ENCODE data around the gene OR8B12.

OR8B12 gene

GRCh38 chr11:124578761-124579160 lies 35.3 kb upstream of the OR8B12 start:
- H2AK5ac ChIP-seq (ENCODE audit: low read depth, low read length): no peak overlapping the region
- H3K36me3 ChIP-seq (replicated peaks in 1 of 2; ENCODE audit: control insufficient read depth in 2 of 2, insufficient read depth in 2 of 2, low read length in 2 of 2): no peaks in the 10 kb centered on the region
- no peak overlapping the region for H3K4me3 ChIP-seq (ENCODE audit: low read length in 2 of 2)
- no peak overlapping the region for H2AFZ ChIP-seq (ENCODE audit: low read length)
- no peak for DNase-seq (ENCODE audit: low spot score)
- no CpG with 5 or more reads among the region's 4 CpGs for WGBS, 2 donors (ENCODE audit: extremely low coverage in 2 of 2, insufficient read length in 2 of 2, insufficient replicate concordance in 1 of 2)
- no peak overlapping the region for H3K23ac ChIP-seq (ENCODE audit: low read depth, low read length, poor library complexity)
- no peak overlapping the region for H3K27ac ChIP-seq (replicated peaks; ENCODE audit: low read length)
- H4K91ac ChIP-seq (ENCODE audit: low read depth, low read length, poor library complexity): no peak overlapping the region
- no peak overlapping the region for H3K4ac ChIP-seq (ENCODE audit: low read length)
- H3K27me3 ChIP-seq (ENCODE audit: control insufficient read depth in 3 of 3, insufficient read depth in 3 of 3, low read depth in 1 of 3, low read length in 3 of 3): peaks cover 0 to 2% (median 0%) of the 10 kb centered on the region in 3 experiments
- no peak overlapping the region for H3K9ac ChIP-seq (ENCODE audit: low read depth, low read length, poor library complexity)
- no peak overlapping the region for H4K8ac ChIP-seq (ENCODE audit: low read depth, low read length)
- no peak overlapping the region for H3K18ac ChIP-seq (ENCODE audit: low read length)
- H2BK12ac ChIP-seq (ENCODE audit: low read length): no peak overlapping the region
- H3K79me1 ChIP-seq (ENCODE audit: low read depth, low read length): no peaks in the 10 kb centered on the region
- no peaks in the 10 kb centered on the region for H3K9me3 ChIP-seq (replicated peaks in 1 of 2; ENCODE audit: control insufficient read depth in 2 of 2, insufficient read depth in 1 of 2, low read depth in 1 of 2, low read length in 2 of 2)
- no peak overlapping the region for H3K4me2 ChIP-seq (ENCODE audit: insufficient read depth, low read length, poor library complexity, severe bottlenecking)
- no peak overlapping the region for H3K14ac ChIP-seq (ENCODE audit: low read length)
- no peak overlapping the region for H2BK5ac ChIP-seq (ENCODE audit: low read length)
- no peak overlapping the region for H2BK120ac ChIP-seq (ENCODE audit: low read depth, low read length)
- H3K4me1 ChIP-seq (ENCODE audit: control insufficient read depth in 2 of 2, insufficient read depth in 1 of 2, low read depth in 1 of 2, low read length in 2 of 2): no peaks in the 10 kb centered on the region
- no peak overlapping the region for H2BK15ac ChIP-seq (ENCODE audit: low read length)

GRCh38 chr11:124577716-124578427 lies 34.4 kb upstream of the OR8B12 start:
- H3K79me1 ChIP-seq (ENCODE audit: low read depth, low read length): no peaks in the 10 kb centered on the region
- no peak overlapping the region for H3K4me2 ChIP-seq (ENCODE audit: insufficient read depth, low read length, poor library complexity, severe bottlenecking)
- no peak overlapping the region for H2BK120ac ChIP-seq (ENCODE audit: low read depth, low read length)
- no peak overlapping the region for H2AFZ ChIP-seq (ENCODE audit: low read length)
- H3K14ac ChIP-seq (ENCODE audit: low read length): no peak overlapping the region
- H3K4ac ChIP-seq (ENCODE audit: low read length): no peak overlapping the region
- no peak overlapping the region for H4K8ac ChIP-seq (ENCODE audit: low read depth, low read length)
- H2AK5ac ChIP-seq (ENCODE audit: low read depth, low read length): no peak overlapping the region
- H2BK12ac ChIP-seq (ENCODE audit: low read length): no peak overlapping the region
- no peak overlapping the region for H2BK5ac ChIP-seq (ENCODE audit: low read length)
- DNase-seq (ENCODE audit: low spot score): no peak
- no peaks in the 10 kb centered on the region for H3K9me3 ChIP-seq (replicated peaks in 1 of 2; ENCODE audit: control insufficient read depth in 2 of 2, insufficient read depth in 1 of 2, low read depth in 1 of 2, low read length in 2 of 2)
- H2BK15ac ChIP-seq (ENCODE audit: low read length): no peak overlapping the region
- H3K4me1 ChIP-seq (ENCODE audit: control insufficient read depth in 2 of 2, insufficient read depth in 1 of 2, low read depth in 1 of 2, low read length in 2 of 2): no peaks in the 10 kb centered on the region
- H3K23ac ChIP-seq (ENCODE audit: low read depth, low read length, poor library complexity): peak overlapping the region; percentile 25
- H3K9ac ChIP-seq (ENCODE audit: low read depth, low read length, poor library complexity): no peak overlapping the region
- H3K27ac ChIP-seq (replicated peaks; ENCODE audit: low read length): no peak overlapping the region
- WGBS, 2 donors (ENCODE audit: extremely low coverage in 2 of 2, insufficient read length in 2 of 2, insufficient replicate concordance in 1 of 2): no CpG with 5 or more reads among the region's 6 CpGs
- no peak overlapping the region for H3K4me3 ChIP-seq (ENCODE audit: low read length in 2 of 2)
- H3K18ac ChIP-seq (ENCODE audit: low read length): peak overlapping the region; percentile 35
- H3K27me3 ChIP-seq (ENCODE audit: control insufficient read depth in 3 of 3, insufficient read depth in 3 of 3, low read depth in 1 of 3, low read length in 3 of 3): peaks cover 0 to 2% (median 0%) of the 10 kb centered on the region in 3 experiments
- H3K36me3 ChIP-seq (replicated peaks in 1 of 2; ENCODE audit: control insufficient read depth in 2 of 2, insufficient read depth in 2 of 2, low read length in 2 of 2): no peaks in the 10 kb centered on the region
- no peak overlapping the region for H4K91ac ChIP-seq (ENCODE audit: low read depth, low read length, poor library complexity)

GRCh38 chr11:124570160-124570559 lies 26.7 kb upstream of the OR8B12 start:
- Histone ChIP-seq H3K9me3 (replicated peaks in 1 of 2; ENCODE audit: control insufficient read depth in 2 of 2, insufficient read depth in 1 of 2, low read depth in 1 of 2, low read length in 2 of 2) (no peaks in the 10 kb centered on the region), H3K27ac (replicated peaks; ENCODE audit: low read length) (no peak overlapping the region), H2BK12ac (ENCODE audit: low read length) (no peak overlapping the region), H2BK5ac (ENCODE audit: low read length) (no peak overlapping the region), H3K4ac (ENCODE audit: low read length) (no peak overlapping the region), H2BK120ac (ENCODE audit: low read depth, low read length) (no peak overlapping the region), H2AK5ac (ENCODE audit: low read depth, low read length) (no peak overlapping the region), H3K4me3 (ENCODE audit: low read length in 2 of 2) (no peak overlapping the region), H3K79me1 (ENCODE audit: low read depth, low read length) (no peaks in the 10 kb centered on the region), H3K14ac (ENCODE audit: low read length) (no peak overlapping the region), H4K91ac (ENCODE audit: low read depth, low read length, poor library complexity) (no peak overlapping the region), H4K8ac (ENCODE audit: low read depth, low read length) (no peak overlapping the region), H3K23ac (ENCODE audit: low read depth, low read length, poor library complexity) (no peak overlapping the region), H2BK15ac (ENCODE audit: low read length) (no peak overlapping the region), H3K4me1 (ENCODE audit: control insufficient read depth in 2 of 2, insufficient read depth in 1 of 2, low read depth in 1 of 2, low read length in 2 of 2) (no peaks in the 10 kb centered on the region), H3K36me3 (replicated peaks in 1 of 2; ENCODE audit: control insufficient read depth in 2 of 2, insufficient read depth in 2 of 2, low read length in 2 of 2) (no peaks in the 10 kb centered on the region), H3K27me3 (ENCODE audit: control insufficient read depth in 3 of 3, insufficient read depth in 3 of 3, low read depth in 1 of 3, low read length in 3 of 3) (no peaks in the 10 kb centered on the region), H2AFZ (ENCODE audit: low read length) (no peak overlapping the region), H3K4me2 (ENCODE audit: insufficient read depth, low read length, poor library complexity, severe bottlenecking) (no peak overlapping the region), H3K9ac (ENCODE audit: low read depth, low read length, poor library complexity) (no peak overlapping the region), H3K18ac (ENCODE audit: low read length) (no peak overlapping the region)
- WGBS, 2 donors (ENCODE audit: extremely low coverage in 2 of 2, insufficient read length in 2 of 2, insufficient replicate concordance in 1 of 2): no CpG with 5 or more reads among the region's 7 CpGs
- no peak for DNase-seq (ENCODE audit: low spot score)

- no peak for DNase-seq (ENCODE audit: low spot score)
- H3K27ac ChIP-seq (replicated peaks; ENCODE audit: low read length): peak within 1 kb of the TSS; percentile 8
- H2BK15ac ChIP-seq (ENCODE audit: low read length): no peak within 1 kb of the TSS
- no peaks in the 10 kb centered on the region for H3K36me3 ChIP-seq (replicated peaks in 1 of 2; ENCODE audit: control insufficient read depth in 2 of 2, insufficient read depth in 2 of 2, low read length in 2 of 2)
- no peak within 1 kb of the TSS for H3K14ac ChIP-seq (ENCODE audit: low read length)
- H3K27me3 ChIP-seq (ENCODE audit: control insufficient read depth in 3 of 3, insufficient read depth in 3 of 3, low read depth in 1 of 3, low read length in 3 of 3): no peaks in the 10 kb centered on the region
- no peak within 1 kb of the TSS for H3K18ac ChIP-seq (ENCODE audit: low read length)
- H2BK120ac ChIP-seq (ENCODE audit: low read depth, low read length): no peak within 1 kb of the TSS
- no peak within 1 kb of the TSS for H3K4me2 ChIP-seq (ENCODE audit: insufficient read depth, low read length, poor library complexity, severe bottlenecking)
- H3K79me1 ChIP-seq (ENCODE audit: low read depth, low read length): no peaks in the 10 kb centered on the region
- no peak within 1 kb of the TSS for H4K8ac ChIP-seq (ENCODE audit: low read depth, low read length)
- no peak within 1 kb of the TSS for H2AK5ac ChIP-seq (ENCODE audit: low read depth, low read length)
- H2AFZ ChIP-seq (ENCODE audit: low read length): no peak within 1 kb of the TSS
- no peak within 1 kb of the TSS for H4K91ac ChIP-seq (ENCODE audit: low read depth, low read length, poor library complexity)
- no peak within 1 kb of the TSS for H3K9ac ChIP-seq (ENCODE audit: low read depth, low read length, poor library complexity)
- no peak within 1 kb of the TSS for H3K23ac ChIP-seq (ENCODE audit: low read depth, low read length, poor library complexity)
- no CpG with 5 or more reads among the region's 4 CpGs for WGBS, 2 donors (ENCODE audit: extremely low coverage in 2 of 2, insufficient read length in 2 of 2, insufficient replicate concordance in 1 of 2)
- H2BK5ac ChIP-seq (ENCODE audit: low read length): no peak within 1 kb of the TSS
- no peaks in the 10 kb centered on the region for H3K9me3 ChIP-seq (replicated peaks in 1 of 2; ENCODE audit: control insufficient read depth in 2 of 2, insufficient read depth in 1 of 2, low read depth in 1 of 2, low read length in 2 of 2)
- no peak within 1 kb of the TSS for H3K4ac ChIP-seq (ENCODE audit: low read length)
- H3K4me1 ChIP-seq (ENCODE audit: control insufficient read depth in 2 of 2, insufficient read depth in 1 of 2, low read depth in 1 of 2, low read length in 2 of 2): no peaks in the 10 kb centered on the region
- H3K4me3 ChIP-seq (ENCODE audit: low read length in 2 of 2): no peak within 1 kb of the TSS
- H2BK12ac ChIP-seq (ENCODE audit: low read length): no peak within 1 kb of the TSS
Measured at GRCh38 chr11:124569697-124570096, 26.2 kb upstream of the OR8B12 start, which contains the start of gene OR8A1. OR8A1 (plus strand) TSS chr11:124569997; CDS start chr11:124570120, 123 bp downstream.
